ENCODE measurements around the gene KIAA0930.

Gene KIAA0930

DNA sequence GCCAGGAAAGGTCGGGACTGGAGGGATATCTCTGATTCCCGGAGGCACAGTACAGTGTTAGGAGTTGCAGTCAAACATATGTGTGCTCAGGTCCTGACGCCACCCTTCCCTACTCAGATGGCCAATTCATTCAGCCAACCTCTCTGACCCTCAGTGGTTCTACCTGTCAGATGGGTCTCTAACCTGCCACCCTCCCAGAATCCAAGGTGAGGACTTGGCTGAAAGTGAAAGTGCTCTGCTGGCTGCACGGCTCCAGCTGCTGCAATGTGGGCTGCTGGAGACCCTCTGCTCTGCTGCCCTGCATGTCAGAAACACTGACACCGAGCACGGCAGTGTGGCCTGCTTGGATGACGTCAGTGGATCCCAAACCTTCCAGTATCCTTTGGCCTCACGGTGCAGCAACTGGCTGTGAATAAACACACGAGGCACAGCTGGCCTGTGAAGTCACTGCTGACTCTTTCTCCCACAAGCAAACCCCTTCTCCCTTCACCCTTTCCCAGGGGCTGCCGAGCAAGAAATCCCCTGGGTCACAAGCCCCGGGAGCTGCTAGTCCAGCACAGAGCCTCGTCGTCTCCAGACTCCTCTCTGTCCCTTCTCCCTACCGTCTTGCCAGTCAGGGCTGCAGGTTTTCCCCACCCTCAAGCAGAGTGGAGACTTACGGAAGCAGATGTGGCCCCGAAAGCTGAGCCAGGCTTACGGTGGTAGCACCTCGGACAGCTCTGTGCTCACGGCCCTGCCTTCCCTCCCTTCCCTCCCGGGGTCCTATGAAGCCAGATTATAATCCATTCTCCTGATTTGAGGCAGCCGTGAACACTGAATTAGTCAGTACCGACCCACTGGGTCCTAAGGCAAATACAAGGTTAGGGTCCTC, 24.3 kb downstream of the KIAA0930 start:
- no peak for DNase-seq (ENCODE audit: low spot score)

DNA sequence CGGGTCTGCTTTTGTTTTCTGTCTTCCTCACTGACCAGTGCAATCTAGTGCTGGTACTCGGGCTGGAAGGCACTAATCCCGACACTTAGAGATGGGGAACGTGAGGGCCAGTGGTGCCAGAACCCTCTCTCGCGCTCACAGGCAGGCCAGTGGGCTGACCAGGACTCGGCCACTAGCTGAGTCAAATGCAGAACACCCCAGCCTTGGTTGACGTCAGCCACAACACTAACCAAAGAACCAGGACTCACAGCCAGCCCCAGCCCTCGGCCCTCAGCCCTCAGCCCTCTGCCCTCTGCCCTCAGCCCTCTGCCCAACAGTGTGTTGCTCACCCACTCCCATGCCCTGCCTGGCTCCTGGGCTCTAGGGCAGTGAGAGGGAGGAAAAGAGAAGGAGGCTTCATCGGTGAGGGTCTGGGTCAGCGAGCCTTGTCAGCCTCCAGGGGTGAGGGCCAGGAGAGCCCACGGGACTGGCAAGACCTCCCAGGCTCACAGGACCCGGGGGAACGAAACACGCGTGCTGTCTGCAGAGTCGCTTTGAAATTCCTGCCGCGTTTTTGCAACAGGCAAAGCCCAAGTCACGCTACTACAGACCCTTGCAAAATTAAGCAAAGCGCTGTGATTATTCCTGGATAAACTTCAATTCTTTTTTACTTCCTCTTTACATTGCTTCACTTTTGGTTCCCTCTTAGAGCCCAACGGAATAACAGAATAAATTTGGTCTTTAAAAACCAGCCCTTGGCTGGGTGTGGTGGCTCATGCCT, 27.5 kb downstream of the KIAA0930 start:
- DNase-seq (ENCODE audit: low spot score): peak; percentile 84

DNA sequence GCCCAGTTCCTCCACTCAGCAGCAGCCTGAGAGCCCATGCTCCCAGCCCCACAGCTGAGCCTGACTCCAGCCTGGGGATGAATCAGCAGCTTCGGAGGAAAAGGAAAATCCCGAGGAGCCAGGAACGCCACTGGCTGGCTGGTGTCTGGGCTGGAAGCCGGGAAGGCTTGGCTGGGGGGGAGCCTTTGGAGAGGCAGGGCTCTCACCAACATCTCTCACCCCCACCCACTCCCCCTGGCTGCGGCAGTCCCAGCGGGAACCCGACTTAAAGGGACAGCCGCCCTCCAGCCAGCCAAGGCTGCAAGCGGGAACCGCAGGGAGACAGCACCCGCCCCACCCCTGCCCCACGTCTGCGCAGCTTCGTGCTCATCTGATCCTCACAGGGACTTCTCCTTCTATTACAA, 28.4 kb downstream of the KIAA0930 start:
- DNase-seq (ENCODE audit: low spot score): peak; percentile 92

DNA sequence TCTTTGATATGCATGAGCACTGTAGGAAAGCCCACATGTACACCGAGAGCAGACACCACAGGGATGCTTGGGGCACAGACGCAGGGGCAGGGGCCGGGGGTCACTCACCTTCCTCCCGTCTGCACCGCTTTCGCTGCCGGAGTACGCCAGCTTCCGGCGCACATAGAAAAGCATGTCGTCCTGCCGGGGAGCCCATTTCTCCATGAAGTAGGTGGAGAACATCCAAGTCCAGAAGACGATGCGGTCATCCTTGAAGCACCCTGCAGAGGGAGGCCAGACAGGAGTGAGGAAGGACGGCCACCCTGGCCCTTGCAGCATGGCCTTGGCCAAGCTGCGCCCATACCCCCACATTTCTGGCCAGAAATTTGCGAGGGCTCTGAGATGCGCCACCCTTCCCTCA, 28.8 kb downstream of the KIAA0930 start:
- peak; percentile 52 for DNase-seq (ENCODE audit: low spot score)

DNA sequence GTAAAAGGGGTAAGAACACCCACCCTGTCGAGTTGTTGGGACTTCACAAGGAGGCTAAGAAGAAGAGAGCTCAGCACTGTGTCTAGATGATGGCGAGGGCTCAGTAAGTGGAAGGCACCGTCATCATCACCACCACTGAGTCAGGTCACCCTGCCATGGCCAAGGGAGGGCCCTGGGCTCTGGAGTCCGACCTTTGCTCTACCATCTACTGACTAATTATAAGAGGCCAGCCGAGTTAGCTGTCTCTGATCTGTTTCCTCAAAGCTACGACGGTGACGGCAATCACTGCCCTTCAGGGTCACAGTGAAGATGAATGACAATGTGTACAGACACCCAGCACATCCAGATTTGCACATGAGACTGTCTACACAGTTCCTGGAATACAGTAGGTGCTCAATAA, 29.3 kb downstream of the KIAA0930 start:
- no peak for DNase-seq (ENCODE audit: low spot score)

DNA sequence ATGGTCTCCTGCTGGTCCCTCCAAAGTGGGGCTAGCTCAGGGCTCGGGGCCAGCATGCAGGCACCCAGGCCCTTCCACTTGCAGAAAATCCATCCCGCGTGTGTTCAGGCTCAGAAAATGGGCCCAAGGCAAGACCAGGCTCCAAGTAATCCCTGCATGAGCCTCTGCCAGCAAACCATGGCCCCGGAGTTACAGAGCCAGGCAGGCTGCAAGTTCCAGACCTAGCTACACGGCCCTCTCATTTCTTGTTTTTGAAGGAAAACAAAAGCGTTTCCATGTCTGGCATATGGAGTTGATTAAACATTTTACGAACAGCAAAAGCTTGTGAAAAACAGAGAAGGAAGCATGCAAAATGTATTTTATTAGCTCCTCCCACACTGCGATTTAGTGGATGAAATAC, 29.7 kb downstream of the KIAA0930 start:
- peak; percentile 70 for DNase-seq (ENCODE audit: low spot score)

DNA sequence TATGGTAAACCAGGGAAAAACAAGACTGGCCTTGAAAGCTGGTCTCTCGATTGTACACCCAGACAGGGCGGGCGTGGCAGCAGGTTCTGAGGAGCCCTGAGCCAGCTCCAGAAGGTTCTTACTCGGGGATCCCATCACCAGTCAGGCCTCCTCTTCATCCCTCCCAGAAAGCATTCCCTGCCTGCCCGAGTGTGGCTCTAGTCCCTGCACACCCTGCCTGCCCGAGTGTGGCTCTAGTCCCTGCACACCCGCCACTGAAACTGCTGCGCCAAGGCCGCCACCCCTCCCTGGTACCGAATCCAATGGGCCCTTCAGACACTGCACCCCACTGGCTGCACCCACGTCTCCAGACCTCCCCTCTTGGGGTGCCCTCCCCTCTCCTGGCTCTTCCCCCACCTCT, 30.1 kb downstream of the KIAA0930 start:
- DNase-seq (ENCODE audit: low spot score): no peak

DNA sequence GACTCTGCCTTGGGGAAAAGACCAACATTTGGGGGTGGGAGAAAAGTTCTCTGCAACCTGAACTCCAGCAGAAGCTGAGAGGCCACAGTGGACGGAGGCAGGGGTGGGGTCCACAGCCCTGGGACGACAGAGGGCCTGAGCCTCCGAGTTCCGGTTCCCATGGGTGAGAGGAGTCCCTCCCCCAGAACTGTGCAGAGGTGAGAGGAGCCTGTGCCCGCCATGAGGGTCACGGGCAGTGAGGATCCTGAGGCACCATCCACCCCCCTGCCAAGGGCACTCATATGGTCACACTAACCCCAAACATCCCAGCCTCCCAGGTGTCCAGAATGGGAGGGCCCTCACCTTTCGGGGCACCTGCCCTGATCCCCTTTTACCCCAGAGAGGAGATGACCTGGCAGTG, 30.5 kb downstream of the KIAA0930 start:
- no peak for DNase-seq (ENCODE audit: low spot score)

DNA sequence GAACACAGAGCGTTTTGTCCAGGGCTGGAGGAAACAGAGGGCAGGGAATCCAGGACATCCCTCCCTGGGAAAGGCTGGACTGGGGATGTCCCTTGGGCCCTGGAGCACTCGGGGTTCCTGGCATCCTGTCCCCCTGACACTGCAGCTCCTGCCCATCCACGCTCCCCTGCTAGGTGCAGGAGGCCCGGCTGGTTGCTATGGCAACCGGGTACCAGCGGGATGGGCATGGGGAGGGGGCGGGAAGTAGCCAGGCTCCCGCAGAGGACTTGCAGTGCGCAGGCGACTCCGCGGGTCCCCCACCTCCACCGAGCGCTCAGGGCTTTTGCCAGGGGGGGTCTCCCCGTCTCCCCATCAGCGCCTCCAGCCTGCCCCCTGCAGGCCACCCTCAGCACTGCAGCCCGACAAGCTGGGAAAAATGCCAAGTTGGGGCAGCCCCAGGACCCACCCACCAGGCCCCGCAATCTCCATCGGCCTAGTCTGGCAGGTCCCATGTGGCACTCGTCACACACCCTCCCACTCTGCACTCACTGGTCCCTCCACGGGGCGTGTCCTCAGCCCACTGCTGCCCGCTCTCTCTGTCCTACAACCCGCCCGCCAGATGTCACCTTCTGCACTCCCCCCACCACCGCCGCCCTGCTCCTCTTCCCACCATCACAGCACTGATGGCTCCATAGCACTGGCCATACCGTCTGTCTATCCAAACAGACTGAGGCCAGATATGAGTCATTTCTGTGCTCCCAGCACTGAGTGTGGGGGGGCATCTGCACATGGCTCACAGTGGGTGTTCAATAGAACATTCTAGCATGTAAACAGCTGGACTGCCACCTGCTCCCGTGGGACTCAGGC, 31.5 kb downstream of the KIAA0930 start:
- DNase-seq (ENCODE audit: low spot score): peak; percentile 76

DNA sequence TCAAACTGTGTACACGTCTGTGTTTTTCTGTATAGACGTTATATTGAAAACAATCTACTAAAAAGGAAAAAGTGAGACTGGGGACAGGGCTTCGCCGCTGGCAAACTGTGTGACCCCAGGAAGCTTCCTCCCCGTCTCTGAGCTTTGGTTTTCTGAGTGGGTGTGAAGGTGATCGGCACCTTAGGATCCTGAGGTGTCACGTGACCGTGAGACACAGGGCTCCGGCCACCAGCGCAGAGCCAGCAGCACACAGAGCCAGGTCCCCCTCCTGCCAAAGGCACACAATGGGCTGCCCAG, 32.0 kb downstream of the KIAA0930 start:
- DNase-seq (ENCODE audit: low spot score): no peak

DNA sequence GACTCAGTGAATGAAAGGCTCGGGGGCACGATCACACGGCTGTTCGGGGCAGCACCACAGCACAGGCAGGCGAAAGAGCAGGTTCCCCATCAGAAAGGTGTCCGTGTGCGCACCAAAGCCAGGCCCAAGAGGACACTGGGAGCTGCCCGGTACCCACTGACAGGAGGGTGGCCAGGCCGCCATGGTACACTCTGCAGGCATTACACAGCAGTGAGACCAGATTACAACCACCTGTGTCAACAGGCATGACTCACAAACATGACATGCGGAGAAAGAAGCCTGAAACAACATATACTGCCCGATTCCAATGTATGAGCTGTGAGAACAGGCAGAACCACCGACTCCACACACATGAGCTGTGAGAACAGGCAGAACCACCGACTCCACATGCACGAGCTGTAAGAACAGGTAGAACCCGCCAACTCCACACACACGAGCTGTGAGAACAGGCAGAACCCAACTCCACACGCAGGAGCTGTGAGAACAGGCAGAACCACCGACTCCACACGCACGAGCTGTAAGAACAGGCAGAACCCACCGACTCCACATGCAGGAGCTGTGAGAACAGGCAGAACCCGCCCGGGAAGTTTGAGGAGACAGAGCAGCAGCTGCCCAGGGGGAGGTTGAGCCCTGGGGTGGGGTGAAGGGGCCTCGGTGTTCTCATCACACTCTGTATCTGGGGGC, 32.6 kb downstream of the KIAA0930 start:
- no peak for DNase-seq (ENCODE audit: low spot score)

DNA sequence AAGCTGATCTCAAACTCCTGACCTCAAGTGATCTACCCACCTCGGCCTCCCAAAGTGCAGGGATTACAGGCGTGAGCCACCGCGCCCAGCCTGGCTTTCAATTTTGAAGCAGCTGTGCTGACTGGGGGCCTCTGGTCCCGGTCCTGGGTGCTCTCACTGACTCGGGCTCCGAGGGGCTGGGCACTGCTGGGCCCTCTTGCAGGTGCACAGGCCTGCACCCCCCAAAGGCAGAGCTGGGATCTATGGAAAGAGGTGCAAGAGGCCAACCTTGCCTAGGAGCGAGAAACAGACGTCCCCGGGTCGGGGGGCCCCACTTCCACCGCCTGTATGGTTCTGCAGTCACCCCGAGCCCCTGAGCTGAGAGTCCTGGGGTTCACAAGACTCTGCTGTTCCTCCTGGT, 33.2 kb downstream of the KIAA0930 start:
- no peak for DNase-seq (ENCODE audit: low spot score)

DNA sequence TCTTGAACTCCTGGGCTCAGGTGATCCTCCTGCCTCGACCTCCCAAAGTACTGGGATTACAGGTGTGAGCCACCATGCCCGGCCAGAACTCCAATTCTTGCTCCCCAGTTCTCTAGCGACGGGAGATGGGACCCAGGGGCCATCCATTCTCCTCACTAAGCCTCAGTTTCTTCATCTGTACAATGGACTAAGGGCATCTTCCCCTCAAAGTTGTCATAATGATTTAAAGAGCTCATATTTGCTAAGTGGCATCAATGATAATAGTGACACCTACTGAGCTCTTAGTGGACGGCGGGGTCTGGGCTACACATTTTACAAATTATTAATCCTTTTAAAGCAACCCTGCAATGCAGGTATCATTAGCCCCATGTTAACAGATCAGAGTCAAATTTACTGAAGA, 34.5 kb downstream of the KIAA0930 start:
- no peak for DNase-seq (ENCODE audit: low spot score)

DNA sequence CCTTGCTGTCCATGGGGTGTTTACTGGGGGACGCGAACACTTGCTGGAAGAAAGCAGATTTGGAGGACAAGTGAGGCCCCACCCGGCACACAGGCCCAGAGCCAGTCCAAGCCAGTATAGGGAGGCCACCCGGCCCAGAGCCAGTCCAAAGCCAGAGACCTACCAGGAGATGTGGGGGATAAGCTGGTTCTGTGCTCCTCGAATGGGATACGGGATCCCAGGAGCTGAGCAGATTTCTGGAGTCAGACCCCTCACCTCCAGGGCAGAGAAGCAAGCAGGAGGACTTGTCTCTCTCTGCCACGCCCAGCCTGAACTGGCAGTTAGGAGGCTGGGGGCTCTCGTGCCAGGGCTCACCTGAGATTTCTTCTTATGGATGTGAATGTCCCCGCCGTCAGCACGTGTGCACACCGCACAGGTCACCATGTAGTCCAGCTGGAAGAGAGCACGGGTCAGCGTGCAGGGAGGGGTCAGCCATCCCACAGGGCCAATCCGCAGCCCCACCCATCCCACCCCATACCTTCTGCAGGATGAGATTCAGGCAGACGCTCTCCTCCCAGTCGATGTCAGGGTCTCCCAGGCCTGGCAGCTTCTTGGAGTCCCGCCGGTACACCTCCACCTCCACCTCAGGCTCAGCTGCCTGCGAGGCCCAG, 35.3 kb downstream of the KIAA0930 start:
- DNase-seq (ENCODE audit: low spot score): no peak

DNA sequence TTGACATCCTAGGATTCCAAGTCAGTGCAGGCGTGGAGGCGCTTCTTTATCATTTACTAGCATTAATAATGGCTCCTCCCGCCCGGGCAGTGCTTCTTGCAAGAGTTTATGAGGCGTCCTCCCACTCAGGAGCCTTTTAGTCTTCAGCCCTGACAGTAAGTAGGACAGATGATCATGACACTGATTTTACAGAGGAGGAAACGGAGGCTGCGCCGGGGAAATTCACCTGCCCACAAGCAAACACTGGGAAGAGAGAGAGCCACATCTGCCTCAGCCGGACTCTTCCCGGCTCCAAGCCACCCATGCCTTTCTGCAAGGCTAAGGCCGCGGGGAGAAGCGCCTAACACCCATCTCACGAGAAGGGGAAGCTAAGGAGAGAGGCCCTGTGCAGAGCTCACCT, 35.9 kb downstream of the KIAA0930 start:
- no peak for DNase-seq (ENCODE audit: low spot score)

DNA sequence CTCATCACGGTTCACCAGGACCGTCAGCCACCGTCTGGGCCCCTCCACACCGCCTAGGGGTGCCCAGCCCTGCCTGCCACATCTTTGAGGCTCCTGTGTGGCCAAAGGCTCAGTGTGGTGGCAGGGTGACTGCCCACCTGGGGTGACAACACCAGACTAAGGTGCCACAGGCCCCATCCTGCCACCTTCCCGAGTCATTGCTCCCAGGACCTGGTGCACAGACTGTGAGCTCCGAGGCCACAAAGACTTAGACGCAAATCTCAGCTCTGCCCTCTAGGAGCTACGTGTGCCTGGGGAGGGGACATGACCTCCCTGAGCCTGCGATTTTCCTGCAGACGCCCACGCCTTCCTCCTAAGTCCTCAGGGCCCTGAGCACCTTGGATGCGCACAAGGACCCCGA, 36.5 kb downstream of the KIAA0930 start:
- no peak for DNase-seq (ENCODE audit: low spot score)

DNA sequence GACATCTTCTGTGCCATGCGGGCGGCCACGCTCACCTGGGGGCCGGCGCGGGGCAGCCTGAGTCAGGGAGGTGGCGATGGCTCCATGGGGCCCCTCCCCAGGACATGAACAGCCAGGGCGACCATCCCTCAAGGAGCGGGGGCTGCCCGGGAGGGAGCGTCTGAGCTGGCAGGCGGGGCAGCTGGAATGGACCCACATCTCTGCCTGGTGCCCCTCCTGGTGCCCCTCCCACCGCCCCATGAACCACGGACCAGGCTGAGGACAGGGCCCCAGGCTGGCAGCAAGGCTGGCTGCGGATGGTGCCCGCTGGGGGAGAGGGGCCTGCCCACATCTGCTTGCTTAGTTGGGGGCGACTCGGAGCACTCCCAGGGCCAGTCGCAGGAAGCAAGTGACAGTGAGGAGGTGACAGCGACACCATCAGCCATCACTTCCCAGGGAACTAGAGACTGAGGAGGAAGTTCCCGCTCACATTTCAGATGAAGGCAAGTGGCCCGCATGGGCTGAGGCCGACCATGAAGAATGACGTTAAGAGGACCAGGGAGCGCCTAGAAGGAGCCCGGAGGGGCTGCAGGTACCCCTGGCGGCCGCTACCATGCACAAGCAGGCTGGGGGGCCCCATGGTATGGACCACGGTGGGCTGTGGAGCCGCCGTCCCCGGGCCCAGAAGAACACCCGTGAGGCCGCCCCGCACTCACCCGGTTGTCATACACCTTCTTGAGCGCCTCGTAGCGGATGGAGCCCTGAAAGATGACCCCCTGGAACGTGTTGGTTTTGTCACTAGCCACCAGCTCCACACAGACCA, 37.3 kb downstream of the KIAA0930 start:
- DNase-seq (ENCODE audit: low spot score): no peak

DNA sequence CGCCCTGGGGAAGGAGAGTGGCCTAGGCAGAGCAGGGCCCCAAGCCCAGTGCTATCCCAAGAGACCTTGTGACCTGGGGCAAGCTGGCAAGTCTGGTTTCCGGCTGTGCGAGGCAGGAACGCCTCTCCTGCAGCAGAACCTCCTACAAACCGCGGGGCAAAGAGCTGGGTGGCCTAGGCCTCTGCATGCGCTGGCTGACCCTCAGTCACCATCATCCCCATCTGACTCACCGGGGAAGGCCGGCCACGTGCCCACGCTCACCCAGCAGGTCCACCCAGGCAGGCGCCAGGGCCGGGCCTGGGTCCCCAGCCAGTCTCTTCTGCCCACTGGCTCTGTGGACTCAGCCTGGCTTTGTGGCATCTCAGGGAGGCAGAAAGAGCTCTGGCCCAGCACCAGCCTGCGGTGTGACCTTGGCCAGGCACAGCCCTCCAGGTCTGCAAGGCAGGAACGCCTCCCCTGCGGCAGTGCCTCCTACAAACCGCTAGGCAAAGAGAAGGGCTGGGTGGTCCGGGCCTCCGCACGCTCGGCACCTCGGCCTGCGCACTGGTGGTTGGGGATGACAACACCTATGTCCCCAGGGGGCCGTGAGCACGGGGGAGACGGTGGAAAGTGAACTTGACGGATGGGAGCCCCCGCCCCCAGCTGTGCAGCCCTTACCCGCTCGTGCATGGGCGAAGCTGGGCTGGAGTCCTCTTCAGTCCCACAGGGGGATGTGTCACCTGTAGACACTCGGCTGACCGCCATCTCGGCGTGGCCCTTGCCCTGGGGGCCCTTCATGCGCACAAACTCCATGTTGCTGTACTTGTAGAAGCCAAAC, 38.2 kb downstream of the KIAA0930 start:
- DNase-seq (ENCODE audit: low spot score): peak; percentile 5

DNA sequence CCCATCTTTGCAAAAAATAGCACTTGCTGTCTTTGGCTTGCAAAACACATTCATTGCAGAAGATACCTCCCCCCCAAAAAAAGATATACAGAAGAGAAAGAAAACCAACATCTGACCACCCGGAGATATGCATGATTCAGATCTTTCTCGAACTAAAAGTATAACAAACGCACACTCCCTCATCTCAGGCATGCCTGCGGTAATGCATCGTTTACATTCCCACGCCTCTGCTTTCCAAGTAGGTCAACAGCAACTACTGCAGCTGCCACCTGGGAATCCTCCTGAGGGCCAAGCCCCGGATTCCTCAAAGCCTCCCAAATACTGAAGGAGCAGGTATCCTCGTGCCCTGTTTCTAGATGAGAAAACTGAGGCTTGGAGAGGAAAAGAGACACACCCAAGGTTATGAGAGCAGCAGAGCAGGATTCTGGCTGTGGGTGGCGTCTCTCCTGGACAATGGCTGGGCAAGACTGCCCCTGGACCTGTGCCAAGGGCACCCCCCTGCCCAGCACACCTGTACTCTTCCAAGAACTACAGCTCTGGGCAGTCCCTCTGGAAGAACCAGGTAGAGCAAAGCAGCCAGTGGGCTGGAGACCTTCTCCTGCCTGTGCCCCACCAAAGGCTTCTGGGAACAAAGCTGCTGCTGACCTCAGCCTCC, 38.9 kb downstream of the KIAA0930 start:
- DNase-seq (ENCODE audit: low spot score): peak; percentile 4

Measured in AG20443 (cell line).